22Rv1 (cell line): ENCODE results near the gene GATAD1.

ENCODE experiments used
- H3K27ac ChIP-seq: fragments of 450-650 bp; 2 replicates; pipeline ENCODE4 v1.5.1; 2017
- CTCF ChIP-seq: fragments of 450-650 bp; IDR thresholded peaks from 2 replicates; pipeline ENCODE4 v1.5.1; 2017; ENCODE audit warnings: mild to moderate bottlenecking
- ZFX ChIP-seq: fragments of 450-650 bp; IDR thresholded peaks from 2 replicates; pipeline ENCODE4 v1.6.1; 2017; ENCODE audit warnings: antibody characterized with exemption, borderline replicate concordance

The GATAD1 gene

GRCh38 chr7:92498557-92498956 lies 51.3 kb downstream of the GATAD1 start:
- TF ChIP-seq CTCF (no peak), ZFX (no peak)
- no peak overlapping the region for H3K27ac ChIP-seq

GRCh38 chr7:92503767-92504166 lies 56.5 kb downstream of the GATAD1 start:
- TF ChIP-seq ZFX (no peak), CTCF (no peak)
- no peak overlapping the region for H3K27ac ChIP-seq

- H3K27ac ChIP-seq = no peak overlapping the region
These were observed 57.3 kb downstream of the GATAD1 start for GRCh38 chr7:92504563-92504962.

GRCh38 chr7:92506363-92506762 lies 59.1 kb downstream of the GATAD1 start:
- TF ChIP-seq ZFX = no peak
- TF ChIP-seq CTCF = no peak

More at GRCh38 chr7:92504563-92504962, 57.3 kb downstream of the GATAD1 start:
- TF ChIP-seq ZFX (no peak), CTCF (no peak)

GRCh38 chr7:92508946-92509345 lies 61.7 kb downstream of the GATAD1 start:
- H3K27ac ChIP-seq = no peak overlapping the region
- no peak for TF ChIP-seq CTCF
- no peak for TF ChIP-seq ZFX

More at GRCh38 chr7:92506363-92506762, 59.1 kb downstream of the GATAD1 start:
- H3K27ac ChIP-seq = no peak overlapping the region
